ENCODE data around the gene CRIP2. TPM values are rescaled to one million over a fixed set of nuclear protein-coding genes. Genes with fewer than 3 reads are reported as not detected.

CRIP2 gene
- total and polyA plus RNA-seq, 9 of the 15 experiments (the other 6 are each of a cell fraction or from before 2014, with no cell fraction given) = 0.18 to 2.0 (median 0.69) TPM; not detected in 1

DNA sequence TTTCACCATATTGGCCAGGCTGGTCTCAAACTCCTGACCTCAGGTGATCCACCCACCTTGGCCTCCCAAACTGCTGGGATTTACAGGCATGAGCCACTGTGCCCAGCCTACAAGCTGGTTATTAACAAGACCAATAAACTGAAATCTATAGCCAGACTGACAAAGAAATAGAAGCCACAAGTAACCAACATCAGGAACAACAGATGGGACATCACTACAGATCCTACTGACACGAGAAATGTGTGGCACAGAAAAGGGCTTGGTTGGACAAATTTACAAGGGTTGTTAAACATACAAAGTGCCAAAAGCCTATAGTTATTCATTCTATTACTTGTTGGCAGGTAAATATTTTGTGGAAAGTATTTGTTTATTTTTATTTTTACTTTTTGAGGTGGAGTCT is 43.4 kb upstream of the CRIP2 start:
- Histone ChIP-seq H4K20me1 (replicated peaks; ENCODE audit: control insufficient read depth, insufficient read depth, low read length) (no peaks in the 10 kb centered on the region), H3K4me2 (ENCODE audit: insufficient read depth, low read length) (no peak overlapping the region), H2AFZ (ENCODE audit: low read depth, low read length) (no peak overlapping the region), H3K9me1 (ENCODE audit: control insufficient read depth, insufficient read depth, low read length) (no peaks in the 10 kb centered on the region), H3K4me3 (no peak overlapping the region), H3K9ac (ENCODE audit: insufficient read depth in 1 of 2, low read depth in 2 of 2, low read length in 2 of 2) (no peak overlapping the region), H3K79me2 (ENCODE audit: control insufficient read depth, insufficient read depth, low read length) (peaks cover 83% of the 10 kb centered on the region), H3K4me1 (replicated peaks in 1 of 2; ENCODE audit: control insufficient read depth in 2 of 2, insufficient read depth in 2 of 2, low read length in 2 of 2) (peaks cover 0 to 12% of the 10 kb centered on the region in 2 experiments; a peak in 2 of 5 replicates), H3K27me3 (ENCODE audit: control insufficient read depth in 2 of 2, insufficient read depth in 2 of 2, low read length in 2 of 2) (no peaks in the 10 kb centered on the region), H3K36me3 (ENCODE audit: control insufficient read depth, insufficient read depth, low read length) (peaks cover 36% of the 10 kb centered on the region; the same call in 2 of the 3 replicates), H3K27ac (ENCODE audit: extremely low read depth, low read depth, low read length) (no peak overlapping the region), H3K9me3 (replicated peaks; ENCODE audit: control insufficient read depth, insufficient read depth, low read depth, low read length) (no peaks in the 10 kb centered on the region; the same call in 1 of the 2 replicates)
- DNase-seq (ENCODE audit: extremely low read depth in 1 of 4, low spot score in 3 of 4) (no peak), FAIRE-seq (no peak), ATAC-seq (no peak)
- ChIA-PET CTCF (ENCODE audit: low intra/inter-chr PET ratio) (no interaction called here), POLR2A (interaction anchor here (0.6 to 1.0 kb wide), 2 partner anchors 11 to 28 kb away, joined by 3 read pairs; no protein-coding TSS in a partner anchor)
- 75% methylated on average over 1 of the region's 1 CpG for WGBS (ENCODE audit: insufficient coverage, low coverage, missing lambda C conversion rate)
- in situ Hi-C loops (cut with MboI) (no loop called here), intact Hi-C loops (cut with micrococcal nuclease) (no loop called here)
- no TSS peak for BruUV-seq (replicated peaks)
- TF ChIP-seq KAT2B (IDR thresholded peaks at IDR 0.05; ENCODE audit: low read depth, low read length) (no peak), NELFE (IDR thresholded peaks at IDR 0.05; ENCODE audit: insufficient read depth, insufficient read length) (no peak), RBFOX2 (IDR thresholded peaks at IDR 0.05; ENCODE audit: low read depth, low read length) (no peak), ZNF354B (CRISPR knock-in tag; IDR thresholded peaks at IDR 0.05) (no peak), LARP7 (IDR thresholded peaks at IDR 0.05) (no peak)
- TF ChIP-seq, protein P1, sequence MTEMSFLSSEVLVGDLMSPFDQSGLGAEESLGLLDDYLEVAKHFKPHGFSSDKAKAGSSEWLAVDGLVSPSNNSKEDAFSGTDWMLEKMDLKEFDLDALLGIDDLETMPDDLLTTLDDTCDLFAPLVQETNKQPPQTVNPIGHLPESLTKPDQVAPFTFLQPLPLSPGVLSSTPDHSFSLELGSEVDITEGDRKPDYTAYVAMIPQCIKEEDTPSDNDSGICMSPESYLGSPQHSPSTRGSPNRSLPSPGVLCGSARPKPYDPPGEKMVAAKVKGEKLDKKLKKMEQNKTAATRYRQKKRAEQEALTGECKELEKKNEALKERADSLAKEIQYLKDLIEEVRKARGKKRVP (CRISPR knock-in tag; IDR thresholded peaks at IDR 0.05) = no peak
